IMR-90 (cell line): ENCODE data around the gene ESRRG. TPM values are rescaled to one million over a fixed set of nuclear protein-coding genes. Genes with fewer than 3 reads are reported as not detected.

Experiments used
- ATAC-seq: fragments of 200-7000 bp; cut with Tn5 transposase; 2 replicates; pipeline ENCODE4 v1.9.1; 2020; ENCODE audit warnings: low read depth, mild to moderate bottlenecking, moderate library complexity
- BruUV-seq: library from RNA; stranded (reverse); fragments of 400-500 nt; replicated peaks from 2 replicates; lab custom pipeline; 2021; lab: Mats Ljungman, UMichigan
- CTCF ChIA-PET: fragments of 300-600 bp; formaldehyde crosslinking; extraction: SDS; loops from one replicate; lab custom pipeline; 2021; ENCODE audit warnings: antibody characterized with exemption; lab: Yijun Ruan, JAX
- POLR2A ChIA-PET: fragments of 300-600 bp; sonication (Branson Sonifier 250); formaldehyde crosslinking; loops from one replicate; lab custom pipeline; 2022; ENCODE audit warnings: antibody characterized with exemption; ENCODE audit not compliant: unreplicated experiment; lab: Charles Lee
- DNase-seq: peaks from one replicate; pipeline ENCODE4 v3.0.0; 2013
- H2AFZ ChIP-seq: replicated peaks from 2 replicates; pipeline ENCODE3; 2013; ENCODE audit warnings: low read length, mild to moderate bottlenecking; ENCODE audit not compliant: poor library complexity
- H2AK5ac ChIP-seq: 2 replicates; pipeline ENCODE4 v1.6.1; 2013; ENCODE audit warnings: low read depth, low read length, inconsistent platforms
- H2AK9ac ChIP-seq: replicated peaks from 2 replicates; pipeline ENCODE3; 2013; ENCODE audit warnings: mild to moderate bottlenecking, low read depth, low read length, moderate library complexity; ENCODE audit not compliant: poor library complexity
- H2BK120ac ChIP-seq: 2 replicates; pipeline ENCODE4 v1.6.1; 2013; ENCODE audit warnings: low read depth, low read length, inconsistent platforms
- H2BK15ac ChIP-seq: 3 replicates; pipeline ENCODE4 v1.6.1; 2013; ENCODE audit warnings: low read depth, low read length, inconsistent platforms
- H2BK20ac ChIP-seq: 2 replicates; pipeline ENCODE4 v1.6.1; 2013; ENCODE audit warnings: low read depth, mild to moderate bottlenecking, inconsistent platforms, low read length, moderate library complexity
- H2BK5ac ChIP-seq: 2 replicates; pipeline ENCODE4 v1.6.1; 2013; ENCODE audit warnings: mild to moderate bottlenecking, low read depth, low read length, inconsistent platforms; ENCODE audit not compliant: poor library complexity, severe bottlenecking
- H3K14ac ChIP-seq: replicated peaks from 2 replicates; pipeline ENCODE4 v1.6.1; 2013; ENCODE audit warnings: low read depth, low read length, inconsistent platforms
- H3K18ac ChIP-seq: 2 replicates; pipeline ENCODE4 v1.6.1; 2013; ENCODE audit warnings: low read depth, low read length, control low read depth
- H3K23ac ChIP-seq: 2 replicates; pipeline ENCODE4 v1.6.1; 2013; ENCODE audit warnings: low read depth, low read length, inconsistent platforms
- H3K27ac ChIP-seq: 2 replicates; pipeline ENCODE4 v1.5.1; 2013; ENCODE audit warnings: mild to moderate bottlenecking, control low read depth, low read length; ENCODE audit not compliant: insufficient read depth
- H3K27me3 ChIP-seq: 2 replicates; pipeline ENCODE4 v1.6.1; 2013; ENCODE audit warnings: low read length; ENCODE audit not compliant: control insufficient read depth, insufficient read depth
- H3K36me3 ChIP-seq: 2 replicates; pipeline ENCODE4 v1.6.1; 2013; ENCODE audit warnings: low read length, mixed read lengths; ENCODE audit not compliant: control insufficient read depth, insufficient read depth
- H3K4ac ChIP-seq: 2 replicates; pipeline ENCODE4 v1.6.1; 2013; ENCODE audit warnings: low read depth, low read length, inconsistent platforms
- H3K4me1 ChIP-seq: 2 replicates; pipeline ENCODE4 v1.6.1; 2013; ENCODE audit warnings: low read length, mixed read lengths; ENCODE audit not compliant: control insufficient read depth, insufficient read depth
- H3K4me2 ChIP-seq: 2 replicates; pipeline ENCODE4 v1.6.1; 2013; ENCODE audit warnings: low read depth, mild to moderate bottlenecking, control low read depth, low read length, moderate library complexity
- H3K4me3 ChIP-seq: 2 replicates; pipeline ENCODE4 v1.5.1; 2013; ENCODE audit warnings: low read depth, mild to moderate bottlenecking, control low read depth, low read length, moderate library complexity; ENCODE audit not compliant: insufficient read depth
- H3K56ac ChIP-seq: 2 replicates; pipeline ENCODE4 v1.6.1; 2013; ENCODE audit warnings: low read length, inconsistent platforms; ENCODE audit not compliant: insufficient read depth; ENCODE audit errors: extremely low read depth
- H3K79me1 ChIP-seq, 2 experiments: 2 replicates each; pipeline ENCODE4 v1.6.1; 2013; ENCODE audit warnings: low read length in 2 of 2, inconsistent platforms in 1 of 2, low read depth in 1 of 2
- H3K9ac ChIP-seq: 2 replicates; pipeline ENCODE4 v1.6.1; 2013; ENCODE audit warnings: low read depth, low read length, control low read depth
- H3K9me1 ChIP-seq: 2 replicates; pipeline ENCODE4 v1.6.1; 2013; ENCODE audit warnings: low read length, inconsistent platforms; ENCODE audit not compliant: insufficient read depth
- H3K9me3 ChIP-seq: 2 replicates; pipeline ENCODE4 v1.6.1; 2013; ENCODE audit warnings: low read length; ENCODE audit not compliant: control insufficient read depth, insufficient read depth
- H4K20me1 ChIP-seq: 2 replicates; pipeline ENCODE4 v1.6.1; 2013; ENCODE audit warnings: low read length, inconsistent platforms; ENCODE audit not compliant: insufficient read depth
- H4K5ac ChIP-seq: 2 replicates; pipeline ENCODE4 v1.6.1; 2013; ENCODE audit warnings: mild to moderate bottlenecking, low read depth, low read length, control low read depth
- H4K8ac ChIP-seq, 2 experiments: 2 replicates each; pipeline ENCODE4 v1.6.1; 2013; ENCODE audit warnings: low read depth in 2 of 2, low read length in 2 of 2, control low read depth in 1 of 2, inconsistent platforms in 1 of 2
- H4K91ac ChIP-seq: 2 replicates; pipeline ENCODE4 v1.6.1; 2013; ENCODE audit warnings: low read depth, low read length, inconsistent platforms; ENCODE audit not compliant: insufficient read depth
- BHLHE40 ChIP-seq: fragments of 150-350 bp; IDR thresholded peaks from 2 replicates; pipeline ENCODE4 v1.6.1; 2016; ENCODE audit warnings: mild to moderate bottlenecking, low read depth, low read length
- CEBPB ChIP-seq: IDR thresholded peaks from 2 replicates; pipeline ENCODE4 v1.6.1; 2012; ENCODE audit warnings: low read depth, low read length, improper control_type of control experiment
- CHD1 ChIP-seq: IDR thresholded peaks from 2 replicates; pipeline ENCODE4 v1.6.1; 2012; ENCODE audit warnings: low read depth, low read length, improper control_type of control experiment
- FOS ChIP-seq: fragments of 150-350 bp; IDR thresholded peaks from 2 replicates; pipeline ENCODE4 v1.6.1; 2016; ENCODE audit warnings: low read depth, low read length
- MAFK ChIP-seq: IDR thresholded peaks from 2 replicates; pipeline ENCODE4 v1.6.1; 2012; ENCODE audit warnings: low read depth, low read length, improper control_type of control experiment
- MAZ ChIP-seq: IDR thresholded peaks from 2 replicates; pipeline ENCODE4 v1.6.1; 2012; ENCODE audit warnings: low read depth, mild to moderate bottlenecking, low read length, improper control_type of control experiment, moderate library complexity, borderline replicate concordance
- MXI1 ChIP-seq: IDR thresholded peaks from 2 replicates; pipeline ENCODE4 v1.6.1; 2012; ENCODE audit warnings: low read depth, mild to moderate bottlenecking, low read length, moderate library complexity, borderline replicate concordance
- NFE2L2 ChIP-seq: fragments of 150-350 bp; IDR thresholded peaks from 2 replicates; pipeline ENCODE4 v1.6.1; 2016; ENCODE audit warnings: low read depth, mild to moderate bottlenecking, low read length
- POLR2A ChIP-seq: IDR thresholded peaks from 2 replicates; pipeline ENCODE4 v1.6.1; 2012; ENCODE audit warnings: mild to moderate bottlenecking, low read depth, low read length
- RAD21 ChIP-seq: IDR thresholded peaks from 2 replicates; pipeline ENCODE4 v1.6.1; 2012; ENCODE audit warnings: low read length, improper control_type of control experiment
- RCOR1 ChIP-seq: IDR thresholded peaks from 2 replicates; pipeline ENCODE4 v1.6.1; 2012; ENCODE audit warnings: mild to moderate bottlenecking, low read length, improper control_type of control experiment; ENCODE audit not compliant: insufficient replicate concordance
- RFX5 ChIP-seq: IDR thresholded peaks from 2 replicates; pipeline ENCODE4 v1.8.0; 2012; ENCODE audit warnings: low read depth, mild to moderate bottlenecking, low read length, moderate library complexity
- WGBS, 2 experiments: methylation state at CpG; one replicate each; pipeline versions ENCODE4 v1.1.5 to v1.1.7; 2013; ENCODE audit warnings: missing lambda C conversion rate in 2 of 2; ENCODE audit not compliant: insufficient read length in 1 of 2; ENCODE audit errors: extremely low coverage in 2 of 2; 5-methylcytosine and 5-hydroxymethylcytosine counted together
- dilution Hi-C: fragments of 300-500 bp; cut with HindIII; formaldehyde crosslinking; loops from one replicate; pipeline ENCODE4 v1.14.3; 2018; ENCODE audit warnings: low sequenced_read_pairs; ENCODE audit not compliant: unreplicated experiment
- in situ Hi-C: fragments of 300-500 bp; cut with MboI; formaldehyde crosslinking; loops from 3 replicates; pipeline ENCODE4 v1.14.3; 2019; ENCODE audit warnings: low sequenced_read_pairs, inconsistent platforms, mixed read lengths
- intact Hi-C: fragments of 100-400 bp; cut with micrococcal nuclease; formaldehyde crosslinking; loops from 2 replicates; pipeline ENCODE4 v1.10.0; 2022
- polyA plus RNA-seq, 3 experiments: library from polyadenylated mRNA; depleted of rRNA; stranded (reverse); fragments of >200 nt; gene quantifications; 2 replicates each; pipeline ENCODE4 v1.2.3, GENCODE V29; 2012; ENCODE audit warnings: low replicate concordance in 1 of 3
- total RNA-seq: library from RNA; depleted of rRNA; stranded (reverse); fragments of >200 nt; gene quantifications from 2 replicates; pipeline ENCODE4 v1.2.3, GENCODE V29; 2012
- TF ChIP-seq, protein P1 (sequence below): conservative IDR thresholded peaks from 2 replicates; pipeline ENCODE4 v1.5.1; 2012; ENCODE audit warnings: mild to moderate bottlenecking, low read depth, low read length, improper control_type of control experiment
- TF ChIP-seq, protein P2 (sequence below): fragments of 150-350 bp; IDR thresholded peaks from 2 replicates; pipeline ENCODE4 v1.6.1; 2017; ENCODE audit warnings: mild to moderate bottlenecking, antibody characterized with exemption, low read length, low read depth

The ESRRG gene
- total and polyA plus RNA-seq, 2 of the 4 experiments (the other 2 are of a cell fraction) = 0.17 to 0.54 TPM

DNA sequence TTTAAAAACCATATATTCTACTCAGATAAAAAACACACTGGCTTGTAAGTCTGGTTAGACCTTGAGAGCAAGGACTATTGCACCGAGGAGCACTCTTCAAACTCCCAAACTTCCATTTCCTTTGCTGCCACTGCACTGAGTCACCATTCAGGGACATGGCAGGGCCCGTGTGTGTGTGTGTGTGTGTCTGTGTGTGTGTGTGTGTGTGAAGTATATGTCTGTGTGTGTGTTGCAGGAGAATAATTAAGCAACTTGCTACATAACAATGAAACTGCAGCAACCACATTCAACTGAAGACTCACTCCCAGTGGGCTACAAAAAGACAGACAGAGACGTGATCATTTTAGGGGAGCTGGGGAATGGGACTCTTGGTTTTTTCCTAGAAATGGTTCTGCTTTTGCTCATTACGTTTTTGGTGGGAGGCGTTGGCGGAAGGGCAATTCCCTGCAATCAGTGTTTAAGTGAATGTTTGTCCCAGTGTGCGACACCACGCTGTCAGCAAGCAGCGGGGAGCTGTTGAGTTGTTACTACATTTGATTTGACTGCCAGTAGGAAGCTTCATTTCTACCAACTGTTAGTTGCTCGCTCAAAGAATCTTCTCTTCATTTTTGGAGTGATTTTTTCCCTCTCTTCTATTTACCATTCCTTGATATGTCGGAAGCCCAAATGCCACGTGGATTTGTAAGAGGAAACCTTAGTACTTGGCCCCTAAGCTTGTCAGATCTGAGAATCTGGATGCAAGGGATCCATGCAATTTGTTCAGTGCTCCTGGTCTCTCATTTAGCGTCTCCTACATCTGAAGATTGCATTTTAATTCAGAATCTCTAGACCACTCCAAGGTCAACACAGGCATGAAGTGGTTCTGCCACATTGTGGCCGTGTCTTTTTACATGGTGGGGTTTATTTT lies 36.1 kb downstream of the ESRRG start:
- in situ Hi-C loops = no loop called here
- H2BK20ac ChIP-seq = no peak overlapping the region
- no peak overlapping the region for H3K18ac ChIP-seq
- H2AFZ ChIP-seq = peak overlapping the region; percentile 67
- no peaks in the 10 kb centered on the region for H3K36me3 ChIP-seq
- WGBS, 2 experiments = 10% methylated on average over 3 of the region's 14 CpGs; no CpG with 5 or more reads in 1 of the 2 experiments
- H3K4me2 ChIP-seq = 0 out of 2 replicates have a peak overlapping the region, but pooled peaks have one; percentile 3
- no peak overlapping the region; a peak in 1 of 4 replicates for H4K8ac ChIP-seq
- H3K14ac ChIP-seq = 0 out of 2 replicates have a peak overlapping the region, but pooled peaks have one; percentile 13
- no TSS peak for BruUV-seq
- peak; percentile 37 for DNase-seq
- no peaks in the 10 kb centered on the region; the same call in 1 of the 2 replicates for H3K4me1 ChIP-seq
- H3K56ac ChIP-seq = no peak overlapping the region
- no peak overlapping the region for H2BK15ac ChIP-seq
- dilution Hi-C loops = no loop called here
- H2AK9ac ChIP-seq = no peak overlapping the region
- ChIA-PET POLR2A (no interaction called here), CTCF (interaction anchor here (0.6 kb wide), 1 partner anchor 9 kb away, joined by 3 read pairs; no protein-coding TSS in a partner anchor)
- H2AK5ac ChIP-seq = no peak overlapping the region
- H4K5ac ChIP-seq = no peak overlapping the region
- intact Hi-C loops = no loop called here
- H3K9ac ChIP-seq = no peak overlapping the region
- no peak overlapping the region for H2BK120ac ChIP-seq
- H2BK5ac ChIP-seq = no peak overlapping the region
- H3K27me3 ChIP-seq = no peaks in the 10 kb centered on the region
- H3K9me3 ChIP-seq = no peaks in the 10 kb centered on the region
- H3K23ac ChIP-seq = no peak overlapping the region
- 0 out of 2 replicates have a peak overlapping the region, but pooled peaks have one; percentile 8 for H3K4ac ChIP-seq
- no peak overlapping the region for H3K4me3 ChIP-seq
- no peaks in the 10 kb centered on the region for H3K9me1 ChIP-seq
- no peak overlapping the region for H4K91ac ChIP-seq
- H3K79me1 ChIP-seq = no peaks in the 10 kb centered on the region
- H3K27ac ChIP-seq = no peak overlapping the region
- no peaks in the 10 kb centered on the region for H4K20me1 ChIP-seq
- peak; percentile 40 for ATAC-seq
- TF ChIP-seq NFE2L2 = no peak
- no peak for TF ChIP-seq RAD21
- no peak for TF ChIP-seq CHD1
- no peak for TF ChIP-seq MAFK
- no peak for TF ChIP-seq CEBPB
- TF ChIP-seq MAZ = no peak
- TF ChIP-seq POLR2A = no peak
- TF ChIP-seq RCOR1 = no peak
- no peak for TF ChIP-seq FOS
- TF ChIP-seq, protein P1, sequence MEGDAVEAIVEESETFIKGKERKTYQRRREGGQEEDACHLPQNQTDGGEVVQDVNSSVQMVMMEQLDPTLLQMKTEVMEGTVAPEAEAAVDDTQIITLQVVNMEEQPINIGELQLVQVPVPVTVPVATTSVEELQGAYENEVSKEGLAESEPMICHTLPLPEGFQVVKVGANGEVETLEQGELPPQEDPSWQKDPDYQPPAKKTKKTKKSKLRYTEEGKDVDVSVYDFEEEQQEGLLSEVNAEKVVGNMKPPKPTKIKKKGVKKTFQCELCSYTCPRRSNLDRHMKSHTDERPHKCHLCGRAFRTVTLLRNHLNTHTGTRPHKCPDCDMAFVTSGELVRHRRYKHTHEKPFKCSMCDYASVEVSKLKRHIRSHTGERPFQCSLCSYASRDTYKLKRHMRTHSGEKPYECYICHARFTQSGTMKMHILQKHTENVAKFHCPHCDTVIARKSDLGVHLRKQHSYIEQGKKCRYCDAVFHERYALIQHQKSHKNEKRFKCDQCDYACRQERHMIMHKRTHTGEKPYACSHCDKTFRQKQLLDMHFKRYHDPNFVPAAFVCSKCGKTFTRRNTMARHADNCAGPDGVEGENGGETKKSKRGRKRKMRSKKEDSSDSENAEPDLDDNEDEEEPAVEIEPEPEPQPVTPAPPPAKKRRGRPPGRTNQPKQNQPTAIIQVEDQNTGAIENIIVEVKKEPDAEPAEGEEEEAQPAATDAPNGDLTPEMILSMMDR = no peak
- TF ChIP-seq, protein P2, sequence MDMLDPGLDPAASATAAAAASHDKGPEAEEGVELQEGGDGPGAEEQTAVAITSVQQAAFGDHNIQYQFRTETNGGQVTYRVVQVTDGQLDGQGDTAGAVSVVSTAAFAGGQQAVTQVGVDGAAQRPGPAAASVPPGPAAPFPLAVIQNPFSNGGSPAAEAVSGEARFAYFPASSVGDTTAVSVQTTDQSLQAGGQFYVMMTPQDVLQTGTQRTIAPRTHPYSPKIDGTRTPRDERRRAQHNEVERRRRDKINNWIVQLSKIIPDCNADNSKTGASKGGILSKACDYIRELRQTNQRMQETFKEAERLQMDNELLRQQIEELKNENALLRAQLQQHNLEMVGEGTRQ = no peak
- no peak for TF ChIP-seq MXI1
- no peak for TF ChIP-seq BHLHE40
- no peak for TF ChIP-seq RFX5
